ENCODE results near the gene ZNF536. TPM values are rescaled to one million over a fixed set of nuclear protein-coding genes. Genes with fewer than 3 reads are reported as not detected.

Gene ZNF536
- polyA plus RNA-seq, 1 donor (not counting 4 experiments of a cell fraction or from before 2014, with no cell fraction given) = not detected

- FAIRE-seq = no peak
- Histone ChIP-seq H3K36me3 (ENCODE audit: control insufficient read depth in 2 of 2, extremely low read depth in 1 of 2, insufficient read depth in 2 of 2, low read length in 2 of 2) (no peaks in the 10 kb centered on the region), H4K20me1 (ENCODE audit: control insufficient read depth, extremely low read depth, insufficient read depth, low read length) (no peaks in the 10 kb centered on the region), H3K9me3 (ENCODE audit: control insufficient read depth, low read depth, low read length) (peaks cover 4% of the 10 kb centered on the region), H3K27me3 (ENCODE audit: control insufficient read depth, extremely low read depth, insufficient read depth, low read length) (no peaks in the 10 kb centered on the region), H2AFZ (ENCODE audit: control insufficient read depth, low read length) (no peak overlapping the region), H3K4me1 (ENCODE audit: control insufficient read depth, extremely low read depth, insufficient read depth, low read length) (no peaks in the 10 kb centered on the region), H3K79me2 (ENCODE audit: control insufficient read depth, insufficient read depth, low read length) (no peaks in the 10 kb centered on the region), H3K9ac (ENCODE audit: control insufficient read depth, extremely low read depth, insufficient read depth, low read length) (no peak overlapping the region), H3K4me3 (ENCODE audit: control insufficient read depth in 2 of 3, extremely low read depth in 1 of 3, insufficient read depth in 2 of 3, low read depth in 1 of 3, low read length in 3 of 3) (no peak overlapping the region), H3K9me1 (ENCODE audit: control insufficient read depth, extremely low read depth, insufficient read depth, low read length) (no peaks in the 10 kb centered on the region), H3K27ac (ENCODE audit: control insufficient read depth, insufficient read depth, low read length) (no peak overlapping the region), H3K4me2 (ENCODE audit: control insufficient read depth, extremely low read depth, insufficient read depth, low read depth, low read length) (no peak overlapping the region)
- TF ChIP-seq CTCF (optimal IDR thresholded peaks at IDR 0.05 in 1 of 3, IDR thresholded peaks at IDR 0.05 in 1 of 3, conservative IDR thresholded peaks at IDR 0.05 in 1 of 3; ENCODE audit: extremely low read depth in 1 of 3, insufficient read depth in 2 of 3, low read length in 3 of 3) = no peak
- no peak for TF ChIP-seq EZH2 (IDR thresholded peaks at IDR 0.05; ENCODE audit: low read length)
- dilution Hi-C loops (cut with MboI; ENCODE audit: extremely low pct_ligation_motif_present, low sequenced_read_pairs) = no loop called here
- DNase-seq (ENCODE audit: low read depth, low spot score) = no peak
Observed at GRCh38 chr19:30388819-30389218, 16.6 kb downstream of the ZNF536 start.

- no peaks in the 10 kb centered on the region for H3K79me2 ChIP-seq (ENCODE audit: control insufficient read depth, insufficient read depth, low read length)
- H3K36me3 ChIP-seq (ENCODE audit: control insufficient read depth in 2 of 2, extremely low read depth in 1 of 2, insufficient read depth in 2 of 2, low read length in 2 of 2) = no peaks in the 10 kb centered on the region
- no peaks in the 10 kb centered on the region for H3K9me1 ChIP-seq (ENCODE audit: control insufficient read depth, extremely low read depth, insufficient read depth, low read length)
- no peak overlapping the region for H3K9ac ChIP-seq (ENCODE audit: control insufficient read depth, extremely low read depth, insufficient read depth, low read length)
- no peak overlapping the region for H3K4me2 ChIP-seq (ENCODE audit: control insufficient read depth, extremely low read depth, insufficient read depth, low read depth, low read length)
- dilution Hi-C loops (cut with MboI; ENCODE audit: extremely low pct_ligation_motif_present, low sequenced_read_pairs) = no loop called here
- no peak overlapping the region for H3K4me3 ChIP-seq (ENCODE audit: control insufficient read depth in 2 of 3, extremely low read depth in 1 of 3, insufficient read depth in 2 of 3, low read depth in 1 of 3, low read length in 3 of 3)
- H2AFZ ChIP-seq (ENCODE audit: control insufficient read depth, low read length) = no peak overlapping the region
- TF ChIP-seq CTCF (optimal IDR thresholded peaks at IDR 0.05 in 1 of 3, IDR thresholded peaks at IDR 0.05 in 1 of 3, conservative IDR thresholded peaks at IDR 0.05 in 1 of 3; ENCODE audit: extremely low read depth in 1 of 3, insufficient read depth in 2 of 3, low read length in 3 of 3) = no peak
- TF ChIP-seq EZH2 (IDR thresholded peaks at IDR 0.05; ENCODE audit: low read length) = no peak
- FAIRE-seq (no peak), DNase-seq (ENCODE audit: low read depth, low spot score) (no peak)
- no peaks in the 10 kb centered on the region for H4K20me1 ChIP-seq (ENCODE audit: control insufficient read depth, extremely low read depth, insufficient read depth, low read length)
- H3K9me3 ChIP-seq (ENCODE audit: control insufficient read depth, low read depth, low read length) = no peaks in the 10 kb centered on the region
- H3K27me3 ChIP-seq (ENCODE audit: control insufficient read depth, extremely low read depth, insufficient read depth, low read length) = no peaks in the 10 kb centered on the region
- no peaks in the 10 kb centered on the region for H3K4me1 ChIP-seq (ENCODE audit: control insufficient read depth, extremely low read depth, insufficient read depth, low read length)
- H3K27ac ChIP-seq (ENCODE audit: control insufficient read depth, insufficient read depth, low read length) = no peak overlapping the region
Observed at GRCh38 chr19:30390356-30390988, 18.3 kb downstream of the ZNF536 start.

Measured in keratinocyte (primary cell).